ENCODE results near the gene GAPVD1. TPM values are rescaled to one million over a fixed set of nuclear protein-coding genes. Genes with fewer than 3 reads are reported as not detected.
"Not testable (repeated sequence)": the region's sequence is repeated elsewhere in the genome, so short reads cannot be mapped to it uniquely, and the experiment has no call there.

The GAPVD1 gene
- total RNA-seq, 1 donor from 2014 or later = 50.0 TPM

DNA sequence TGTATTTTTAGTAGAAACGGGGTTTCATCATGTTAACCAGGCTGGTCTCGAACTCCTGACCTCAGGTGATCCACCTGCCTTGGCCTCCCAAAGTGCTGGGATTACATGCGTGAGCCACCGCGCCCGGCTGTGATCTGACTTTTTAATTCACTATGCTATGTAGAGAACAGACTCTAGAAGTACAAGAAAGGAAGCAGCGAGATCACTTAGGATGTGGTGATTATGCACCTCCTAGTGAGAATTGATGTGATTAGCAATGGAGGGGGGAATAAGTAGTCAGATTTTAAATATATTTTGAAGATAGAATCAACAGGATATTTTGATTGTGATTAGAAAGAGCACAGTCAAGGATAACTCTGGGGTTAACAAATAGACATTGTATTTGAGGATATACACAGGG lies 36.3 kb downstream of the GAPVD1 start:
- DNase-seq (ENCODE audit: low read depth) = no peak

DNA sequence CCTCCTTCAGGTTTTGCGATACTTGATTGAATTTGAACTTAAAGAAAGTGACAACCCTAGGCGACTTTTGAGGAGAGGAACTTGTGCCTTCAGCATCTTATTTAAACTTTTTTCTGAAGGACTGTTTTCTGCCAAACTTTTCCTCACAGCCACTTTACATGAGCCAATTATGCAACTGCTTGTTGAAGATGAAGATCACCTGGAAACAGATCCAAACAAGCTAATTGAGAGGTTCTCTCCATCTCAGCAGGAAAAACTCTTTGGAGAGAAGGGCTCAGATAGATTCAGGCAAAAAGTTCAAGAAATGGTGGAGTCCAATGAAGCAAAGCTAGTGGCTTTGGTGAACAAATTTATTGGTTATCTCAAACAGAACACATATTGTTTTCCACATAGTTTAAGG lies 40.6 kb downstream of the GAPVD1 start:
- no peak for DNase-seq (ENCODE audit: low read depth)

DNA sequence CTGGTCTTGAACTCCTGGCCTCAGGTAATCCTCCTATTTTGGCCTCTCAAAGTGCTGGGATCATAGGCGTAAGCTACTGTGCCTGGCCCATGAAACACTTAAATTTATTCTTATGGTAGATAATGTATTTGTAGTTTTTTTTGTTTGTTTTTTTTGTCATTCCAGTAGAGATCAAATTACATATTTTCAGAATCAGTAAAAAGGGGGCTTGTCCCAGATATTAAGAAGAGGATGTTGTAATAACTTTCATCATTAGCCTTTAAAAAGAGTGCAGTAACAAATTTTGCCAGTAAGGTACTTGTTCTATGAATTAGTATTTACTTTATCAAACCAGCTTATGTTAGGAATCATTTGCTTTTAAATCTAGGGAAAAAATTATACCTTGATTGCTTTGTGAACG lies 42.6 kb downstream of the GAPVD1 start:
- DNase-seq (ENCODE audit: low read depth) = no peak

DNA sequence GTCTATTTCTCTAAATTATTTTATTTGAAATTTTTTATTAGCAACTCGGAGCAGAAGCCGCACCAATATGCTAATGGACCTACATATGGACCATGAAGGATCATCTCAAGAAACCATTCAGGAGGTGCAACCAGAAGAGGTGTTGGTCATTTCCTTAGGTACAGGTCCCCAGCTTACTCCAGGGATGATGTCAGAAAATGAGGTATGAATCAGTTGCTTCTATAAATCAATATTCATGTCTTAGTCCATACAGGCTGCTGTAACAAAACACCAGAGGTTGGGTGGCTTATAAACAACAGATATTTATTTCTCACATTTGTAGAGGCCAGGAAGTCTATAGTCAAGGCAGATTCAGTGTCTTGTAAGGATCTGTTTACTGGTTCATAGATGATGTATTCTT lies 50.8 kb downstream of the GAPVD1 start:
- no peak for DNase-seq (ENCODE audit: low read depth)

DNA sequence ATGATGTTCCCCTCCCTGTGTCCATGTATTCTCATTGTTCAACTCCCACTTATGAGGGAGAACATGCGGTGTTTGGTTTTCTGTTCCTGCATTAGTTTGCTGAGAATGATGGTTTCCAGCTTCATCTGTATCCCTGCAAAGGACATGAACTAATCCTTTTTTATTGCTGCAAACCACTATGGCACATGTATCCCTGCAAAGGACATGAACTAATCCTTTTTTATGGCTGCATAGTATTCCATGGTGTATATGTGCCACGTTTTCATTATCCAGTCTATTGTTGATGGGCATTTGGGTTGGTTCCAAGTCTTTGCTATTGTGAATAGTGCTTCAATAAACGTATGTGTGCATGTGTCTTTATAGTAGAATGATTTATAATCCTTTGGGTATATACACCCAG lies 54.7 kb downstream of the GAPVD1 start:
- not testable (repeated sequence) for DNase-seq (ENCODE audit: low read depth)

DNA sequence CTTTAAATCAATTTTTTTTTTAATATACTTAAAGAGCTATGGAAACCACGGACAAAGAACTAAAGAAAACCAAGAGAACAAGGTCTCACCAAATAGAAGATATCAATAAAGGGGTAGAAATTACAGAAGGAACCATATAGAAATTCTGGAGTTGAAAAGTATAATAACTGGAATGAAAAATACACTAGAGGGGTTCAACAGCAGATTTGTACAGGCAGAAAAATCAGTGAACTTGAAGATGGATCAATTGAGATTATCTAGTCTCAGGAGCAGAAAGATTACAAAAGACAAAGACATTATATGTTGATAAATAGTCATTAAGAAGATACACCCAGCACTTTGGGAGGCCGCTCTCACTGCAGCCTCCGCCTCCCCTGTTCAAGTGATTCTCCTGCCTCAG lies 56.1 kb downstream of the GAPVD1 start:
- DNase-seq (ENCODE audit: low read depth) = no peak

DNA sequence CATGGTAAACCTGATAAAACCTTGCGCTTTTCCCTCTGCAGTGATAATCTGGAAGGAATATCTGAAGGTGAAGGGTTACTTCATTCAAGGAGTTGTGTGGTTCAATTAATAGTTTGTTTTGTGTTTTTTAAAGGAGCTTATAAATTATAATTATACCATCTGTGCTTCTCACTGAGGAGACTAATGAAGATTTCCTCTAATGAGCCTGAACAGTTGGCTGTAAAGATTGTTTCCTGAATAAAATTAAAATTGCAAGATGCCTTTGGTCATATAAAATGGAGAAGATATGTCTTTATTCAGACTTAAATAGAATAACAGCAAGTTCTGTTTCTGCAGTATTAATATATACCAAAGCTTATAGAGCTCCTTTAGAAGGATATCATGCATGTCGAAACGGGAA lies 59.9 kb downstream of the GAPVD1 start:
- DNase-seq (ENCODE audit: low read depth) = no peak

DNA sequence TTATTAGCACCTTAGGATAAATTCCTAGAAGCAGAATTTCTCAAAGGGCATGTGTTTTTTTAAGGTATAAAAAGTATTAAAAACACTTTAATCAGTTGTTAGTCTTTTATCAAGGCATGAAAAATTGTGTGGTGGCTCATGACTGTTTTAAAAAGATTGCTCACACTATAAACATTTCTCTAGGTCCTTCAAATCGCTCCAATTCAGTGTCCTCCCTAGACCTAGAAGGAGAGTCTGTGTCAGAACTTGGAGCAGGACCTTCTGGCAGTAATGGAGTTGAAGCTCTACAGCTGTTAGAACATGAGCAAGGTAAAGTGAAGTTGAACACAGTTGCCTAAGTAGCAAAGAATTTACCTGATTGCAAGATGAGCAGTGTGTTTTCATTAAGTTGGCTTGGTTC lies 62.0 kb downstream of the GAPVD1 start:
- DNase-seq (ENCODE audit: low read depth) = no peak

DNA sequence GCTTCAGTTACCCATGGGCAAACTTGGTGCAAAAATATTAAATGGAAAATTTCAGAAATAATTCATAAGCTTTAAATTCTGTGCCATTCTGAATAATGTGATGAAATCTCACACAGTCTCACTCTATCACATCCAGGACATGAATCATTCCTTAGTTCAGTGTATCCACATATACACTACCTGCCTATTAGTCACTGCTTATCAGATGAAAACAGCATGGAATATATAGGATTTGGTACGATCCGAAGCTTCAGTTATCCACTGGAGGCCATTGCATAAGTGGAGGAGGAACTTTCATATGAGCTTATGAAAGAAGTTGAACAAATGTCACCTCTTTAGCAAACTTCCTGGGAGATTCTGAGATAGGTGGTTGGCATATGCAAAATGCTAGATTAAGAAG lies 64.2 kb downstream of the GAPVD1 start:
- DNase-seq (ENCODE audit: low read depth) = no peak

DNA sequence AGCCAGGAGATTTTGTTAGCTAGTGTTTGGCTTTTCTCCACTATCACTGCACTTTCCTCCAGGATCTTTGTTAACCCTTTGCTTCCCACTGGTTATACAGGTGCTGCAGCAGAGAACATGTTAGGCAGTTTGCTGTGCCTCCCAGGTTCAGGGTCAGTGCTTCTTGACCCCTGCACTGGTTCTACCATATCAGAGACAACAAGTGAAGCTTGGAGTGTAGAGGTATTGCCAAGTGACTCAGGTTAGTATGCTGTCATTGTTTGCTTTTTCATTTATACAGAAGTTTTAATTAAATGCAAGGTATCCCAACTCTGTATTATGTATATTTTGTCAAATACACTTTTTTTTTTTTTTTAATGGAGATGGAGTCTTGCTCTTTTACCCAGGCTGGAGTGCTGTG lies 68.4 kb downstream of the GAPVD1 start:
- DNase-seq (ENCODE audit: low read depth) = peak; percentile 47

DNA sequence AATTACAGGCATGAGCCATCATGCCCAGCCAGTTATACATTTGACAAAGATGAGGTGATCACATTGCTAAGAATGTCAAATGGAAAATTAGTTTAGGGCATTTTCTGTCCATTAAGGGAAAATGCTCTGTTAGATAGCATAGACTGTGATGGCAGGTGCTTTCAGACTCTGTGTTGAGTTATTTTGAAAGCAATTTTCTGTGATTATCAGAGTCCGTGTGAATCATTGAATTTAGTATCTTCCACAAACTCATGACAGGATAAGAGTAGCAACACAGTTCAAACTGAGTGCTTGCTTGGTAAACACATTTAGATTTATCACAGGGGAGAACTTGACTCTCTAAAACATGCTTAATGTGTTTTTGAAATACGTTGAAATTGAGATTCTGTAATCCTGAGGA lies 69.0 kb downstream of the GAPVD1 start:
- no peak for DNase-seq (ENCODE audit: low read depth)

DNA sequence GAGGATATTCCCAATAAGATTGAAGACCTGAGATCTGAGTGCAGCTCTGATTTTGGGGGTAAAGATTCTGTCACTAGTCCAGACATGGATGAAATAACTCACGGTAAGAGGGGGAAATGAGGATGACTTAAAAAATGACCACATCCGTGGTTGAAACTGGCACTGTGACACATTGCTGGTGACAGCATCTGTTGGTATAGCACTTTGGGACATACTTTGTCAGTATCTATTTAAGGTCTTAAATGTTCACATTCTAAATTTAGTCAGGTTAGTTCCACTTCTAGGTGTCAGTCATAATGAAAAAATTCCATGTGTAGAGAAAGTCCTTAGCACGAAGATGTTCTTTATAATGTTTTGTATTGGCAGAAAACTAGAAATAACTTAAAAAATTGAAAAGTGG lies 70.9 kb downstream of the GAPVD1 start:
- no peak for DNase-seq (ENCODE audit: low read depth)

DNA sequence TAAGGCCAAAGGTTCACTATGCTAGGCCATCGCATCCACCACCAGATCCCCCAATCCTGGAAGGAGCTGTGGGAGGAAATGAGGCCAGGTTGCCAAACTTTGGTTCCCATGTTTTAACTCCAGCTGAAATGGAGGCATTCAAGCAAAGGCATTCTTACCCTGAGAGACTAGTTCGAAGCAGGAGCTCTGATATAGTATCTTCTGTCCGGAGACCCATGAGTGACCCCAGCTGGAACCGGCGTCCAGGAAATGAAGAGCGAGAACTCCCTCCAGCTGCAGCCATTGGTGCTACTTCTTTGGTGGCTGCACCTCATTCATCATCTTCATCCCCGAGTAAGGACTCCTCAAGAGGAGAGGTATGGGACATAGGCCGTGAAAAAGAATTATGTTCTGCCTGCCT lies 75.6 kb downstream of the GAPVD1 start:
- DNase-seq (ENCODE audit: low read depth) = no peak

DNA sequence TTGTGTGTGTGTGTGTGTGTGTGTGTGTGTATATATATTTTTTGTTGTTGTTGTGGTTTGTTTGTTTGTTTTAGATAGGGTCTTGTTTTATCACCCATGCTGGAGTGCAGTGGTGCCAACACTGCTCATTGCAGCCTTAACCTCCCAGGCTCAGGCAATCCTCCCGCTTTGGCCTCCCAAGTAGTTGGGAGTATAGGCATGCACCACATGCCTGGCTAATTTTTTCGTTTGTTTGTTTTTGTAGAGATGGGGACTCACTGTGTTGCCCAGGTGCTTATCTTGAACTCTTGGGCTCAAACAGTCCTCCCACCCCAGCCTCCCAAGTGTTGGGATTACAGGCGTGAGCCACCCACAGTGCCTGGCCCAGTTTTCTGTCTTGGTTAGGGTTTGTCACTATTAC lies 77.3 kb downstream of the GAPVD1 start:
- DNase-seq (ENCODE audit: low read depth) = no peak

DNA sequence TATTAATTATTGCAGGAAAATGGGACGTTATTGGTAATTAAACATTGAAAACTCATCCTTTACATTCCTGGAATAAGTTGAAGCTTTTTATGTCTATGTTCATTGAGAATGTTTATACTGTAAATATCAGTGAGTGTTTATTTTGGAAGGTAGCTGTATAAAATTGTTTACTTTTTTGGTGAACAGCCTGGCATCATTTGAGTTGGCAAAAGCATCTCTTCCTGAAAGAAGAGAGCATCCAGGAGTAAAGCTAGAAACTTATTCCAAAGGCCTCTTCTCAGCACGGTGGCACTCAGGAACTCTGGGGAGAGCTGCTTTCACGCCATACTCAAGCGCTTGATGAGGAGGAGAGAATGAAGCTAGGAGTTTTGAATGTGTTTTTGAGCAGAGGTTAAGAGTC lies 79.9 kb downstream of the GAPVD1 start:
- no peak for DNase-seq (ENCODE audit: low read depth)

DNA sequence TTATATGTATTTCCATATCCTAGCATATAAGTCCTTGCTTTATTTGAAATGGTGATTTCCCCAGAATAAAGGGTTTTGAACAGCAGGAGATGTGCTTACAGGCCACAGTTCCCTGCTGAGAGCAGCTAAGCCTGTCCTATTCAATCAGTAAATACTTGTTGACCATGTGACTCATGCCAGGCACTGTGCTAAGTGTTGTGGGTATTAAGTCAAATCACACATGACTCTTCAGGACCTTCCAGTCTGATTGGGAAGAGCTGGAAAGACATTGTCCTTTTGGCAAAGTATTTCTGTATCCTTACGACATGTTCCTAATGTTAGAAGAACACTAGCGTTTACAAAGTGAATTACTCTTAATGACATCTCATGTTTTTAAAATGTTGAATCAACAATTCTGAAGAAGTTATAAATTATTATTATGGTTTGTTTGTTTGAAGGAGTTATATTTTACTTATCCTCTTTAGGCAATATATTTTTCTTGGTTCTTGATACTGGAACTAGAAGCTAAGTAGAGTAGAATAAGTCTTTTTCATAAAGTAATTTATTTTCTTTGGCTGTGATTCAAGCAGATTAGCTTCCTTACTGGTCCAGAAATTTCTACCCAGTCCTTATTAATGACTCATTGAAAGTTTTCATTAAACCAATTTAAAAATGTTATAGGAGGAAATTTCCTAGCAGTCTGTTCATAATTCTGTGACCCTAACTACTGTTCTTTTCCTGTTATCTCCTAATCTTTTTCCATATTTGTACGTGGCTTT lies 82.1 kb downstream of the GAPVD1 start:
- DNase-seq (ENCODE audit: low read depth) = peak; percentile 68

DNA sequence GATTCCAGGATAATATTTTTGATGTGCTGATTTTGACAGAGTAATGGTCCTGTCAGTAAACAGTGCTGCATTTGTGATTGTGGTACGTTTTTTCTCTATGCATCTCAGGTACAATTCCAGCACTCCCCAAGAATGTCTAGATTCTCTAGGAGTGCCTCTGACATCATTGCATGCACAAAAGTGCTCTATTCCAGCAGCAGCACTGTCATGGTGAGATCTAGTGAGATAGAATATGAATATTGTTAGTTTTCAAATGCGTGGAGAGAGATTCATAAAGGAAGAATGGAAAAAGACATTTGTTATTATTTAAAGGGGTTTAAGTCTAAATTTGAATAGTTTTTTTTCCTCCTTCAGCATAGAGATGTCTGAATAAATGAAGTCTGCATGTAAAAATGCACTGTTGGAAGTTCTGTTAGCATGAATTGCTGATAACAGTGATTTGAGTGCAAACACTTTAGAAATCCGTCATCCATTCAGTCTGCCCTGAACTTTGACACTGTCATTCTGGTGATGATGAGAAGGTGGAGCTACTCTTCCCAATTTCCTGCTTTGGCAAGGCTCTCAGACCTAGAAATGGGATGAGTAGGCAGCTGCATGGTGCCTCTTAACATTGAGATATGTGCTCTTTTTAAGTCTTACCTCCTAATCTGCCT lies 84.6 kb downstream of the GAPVD1 start:
- no peak for DNase-seq (ENCODE audit: low read depth)

DNA sequence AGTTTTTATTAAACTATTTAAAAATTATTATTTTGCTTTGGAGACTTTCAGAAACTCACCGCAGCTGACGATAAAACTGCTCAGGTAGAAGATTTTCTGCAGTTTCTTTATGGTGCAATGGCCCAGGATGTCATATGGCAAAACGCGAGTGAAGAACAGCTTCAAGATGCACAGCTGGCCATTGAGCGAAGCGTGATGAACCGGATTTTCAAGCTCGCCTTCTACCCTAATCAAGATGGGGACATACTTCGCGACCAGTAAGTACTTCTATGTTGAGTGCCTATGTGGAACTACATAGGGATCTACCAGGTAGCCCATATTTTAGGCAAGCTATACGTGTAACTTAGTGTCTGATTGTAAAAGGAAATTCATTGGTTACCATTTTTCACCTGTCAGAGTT lies 94.0 kb downstream of the GAPVD1 start:
- no peak for DNase-seq (ENCODE audit: low read depth)

DNA sequence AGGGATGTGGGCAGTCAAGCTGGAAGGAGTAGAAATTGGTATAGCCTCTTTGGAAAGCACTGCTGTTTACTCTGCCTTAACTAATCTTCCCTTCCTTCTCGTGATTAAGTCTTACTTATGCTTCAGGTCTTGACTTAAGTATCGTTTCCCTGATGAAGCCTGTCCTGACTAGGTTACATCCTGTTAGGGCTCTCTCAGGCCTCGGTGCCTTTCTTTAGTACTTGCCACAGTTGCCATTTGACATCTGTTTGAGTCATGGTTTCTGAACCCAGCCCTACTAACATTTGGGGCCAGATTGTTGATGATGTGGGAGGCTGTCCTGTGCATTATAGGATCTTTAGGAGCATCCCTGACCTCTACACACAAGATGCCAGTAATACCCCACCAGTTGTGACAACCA lies 94.4 kb downstream of the GAPVD1 start:
- DNase-seq (ENCODE audit: low read depth) = no peak

DNA sequence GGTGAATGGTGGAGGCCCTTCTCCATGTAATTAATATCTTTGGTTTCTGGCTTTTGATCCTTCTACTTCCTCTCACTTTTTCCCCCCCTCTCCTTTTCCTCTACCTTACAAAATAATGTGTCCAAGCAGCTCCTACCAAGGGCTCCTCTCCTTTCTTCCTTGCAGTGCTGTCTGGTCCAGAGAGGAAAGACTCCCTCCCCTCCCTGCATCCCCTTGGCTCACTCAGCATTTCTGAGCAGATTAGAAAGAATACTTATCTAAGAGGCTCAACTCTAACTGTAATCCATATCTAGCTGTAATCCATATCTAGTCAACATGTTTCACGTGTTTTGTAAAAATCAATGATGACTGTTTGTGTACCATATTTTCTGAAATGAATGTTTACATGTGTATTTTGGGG lies 97.4 kb downstream of the GAPVD1 start:
- DNase-seq (ENCODE audit: low read depth) = no peak

DNA sequence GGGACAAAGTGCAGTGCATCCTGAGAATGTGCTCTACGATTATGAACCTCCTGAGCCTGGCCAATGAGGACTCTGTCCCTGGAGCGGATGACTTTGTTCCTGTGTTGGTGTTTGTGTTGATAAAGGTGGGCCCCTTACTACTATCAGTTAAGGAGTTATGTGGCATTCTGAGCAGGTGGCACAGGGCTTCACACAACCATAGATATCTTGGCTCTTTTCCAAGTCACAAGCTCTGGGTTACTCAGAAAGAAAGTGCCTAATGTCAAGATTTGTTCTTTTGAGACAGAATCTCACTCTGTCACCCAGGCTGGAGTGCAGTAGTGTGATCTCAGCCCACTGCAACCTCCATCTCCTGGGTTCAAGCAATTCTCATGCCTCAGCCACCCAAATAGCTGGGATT lies 99.0 kb downstream of the GAPVD1 start:
- no peak for DNase-seq (ENCODE audit: low read depth)

DNA sequence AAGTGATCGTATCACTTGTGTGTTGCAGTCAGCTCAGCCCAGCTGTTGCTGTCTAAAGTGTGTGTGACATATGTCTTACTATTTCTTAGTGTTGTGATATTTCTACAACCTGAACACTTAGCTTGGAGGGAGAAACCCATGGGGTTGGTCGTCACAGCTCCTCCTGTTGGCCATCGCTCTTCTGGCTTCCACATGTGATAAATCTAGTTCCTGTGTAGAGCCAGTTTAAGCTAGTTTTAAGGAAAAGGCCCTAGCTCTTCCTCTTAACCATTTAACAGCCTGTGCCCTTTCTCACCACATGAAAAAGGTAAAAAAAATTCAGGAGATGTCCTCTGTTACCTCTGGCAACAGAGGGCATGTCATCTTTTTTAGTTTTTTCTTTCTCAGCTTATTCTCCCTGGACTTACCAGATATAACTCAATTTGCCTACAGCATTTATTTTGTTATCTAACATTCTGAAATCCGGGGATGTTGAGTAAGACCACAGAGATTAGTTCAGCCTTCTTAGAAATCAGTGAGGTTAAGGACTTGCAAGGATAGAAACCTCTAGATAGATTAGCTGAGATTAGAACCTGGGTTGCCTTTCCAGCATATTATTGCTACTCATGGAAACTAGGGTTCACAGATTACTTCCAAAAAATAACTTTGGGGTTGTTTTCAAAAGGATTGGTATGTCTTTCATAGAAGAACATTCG lies 100.4 kb downstream of the GAPVD1 start:
- no peak for DNase-seq (ENCODE audit: low read depth)

DNA sequence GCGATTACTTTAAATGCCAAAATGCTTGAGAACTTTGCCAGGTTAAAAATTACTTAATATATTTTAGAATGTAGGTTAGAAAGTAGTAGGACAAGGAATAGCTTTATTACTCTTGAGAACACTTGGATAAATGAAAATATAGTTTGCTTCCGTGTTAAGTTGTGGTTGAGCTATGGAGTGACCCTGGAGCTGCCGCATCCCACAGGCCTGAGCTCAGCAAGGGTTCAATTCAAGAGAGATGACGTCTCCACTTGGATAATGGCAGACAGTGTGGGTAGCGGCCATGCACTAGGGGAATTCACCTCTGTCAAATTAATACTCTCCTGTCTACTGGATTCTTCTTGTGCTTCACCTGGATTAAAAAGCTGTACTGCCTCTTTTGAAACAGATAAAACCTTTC lies 105.0 kb downstream of the GAPVD1 start:
- DNase-seq (ENCODE audit: low read depth) = no peak
